ENCODE results near the gene CRISPLD2.

DNA sequence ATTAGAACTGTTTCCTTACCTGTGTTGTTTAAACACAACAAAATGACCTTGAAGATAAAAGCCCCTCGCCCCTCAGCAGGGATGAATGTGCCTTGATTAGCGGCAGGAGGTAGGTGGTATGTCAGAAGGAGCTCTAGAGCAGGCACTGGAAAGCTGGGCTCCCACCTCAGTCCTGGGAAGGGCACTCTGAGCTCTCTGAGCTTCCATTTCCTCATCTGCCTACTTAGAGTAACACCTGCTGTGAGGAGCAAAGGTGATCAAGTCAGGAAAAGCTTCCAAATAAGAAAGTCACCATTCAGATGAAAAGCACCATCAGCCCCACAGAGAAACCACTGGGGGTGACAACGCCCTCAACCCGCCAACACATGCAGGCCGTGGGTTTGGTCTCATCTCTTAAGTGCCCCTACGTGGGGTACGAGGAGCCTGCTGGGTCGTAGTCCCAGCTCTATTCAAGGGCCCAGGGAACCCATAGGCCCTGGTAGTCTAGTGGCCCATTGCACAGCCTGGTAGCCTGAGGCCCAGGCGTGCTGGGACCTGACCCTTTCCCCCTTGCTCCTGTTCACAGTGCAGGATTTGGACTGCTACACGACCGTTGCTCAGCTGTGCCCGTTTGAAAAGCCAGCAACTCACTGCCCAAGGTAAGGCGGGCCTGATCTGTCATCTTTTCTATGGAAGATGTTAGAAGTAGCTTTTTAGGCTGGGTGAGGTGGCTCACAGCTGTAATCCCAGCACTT, 57.3 kb downstream of the CRISPLD2 start:
- TF ChIP-seq POLR2AphosphoS5 (IDR thresholded peaks at IDR 0.05) (peak in 2 of 3 donors; percentile 7 to 10), CTCF (IDR thresholded peaks at IDR 0.05 in 8 of 11, conservative IDR thresholded peaks at IDR 0.05 in 3 of 11) (no peak)

Data from spleen (tissue), 7 donors.